22Rv1 (cell line): ENCODE measurements around the gene PSMA6.

ENCODE experiments used
- H3K27ac ChIP-seq: fragments of 450-650 bp; 2 replicates; pipeline ENCODE4 v1.5.1; 2017
- ZFX ChIP-seq: fragments of 450-650 bp; IDR thresholded peaks from 2 replicates; pipeline ENCODE4 v1.6.1; 2017; ENCODE audit warnings: antibody characterized with exemption, borderline replicate concordance
- TF ChIP-seq, protein P1 (sequence below): fragments of 450-650 bp; IDR thresholded peaks from 2 replicates; pipeline ENCODE4 v1.5.1; 2017; ENCODE audit warnings: mild to moderate bottlenecking

PSMA6 gene

DNA sequence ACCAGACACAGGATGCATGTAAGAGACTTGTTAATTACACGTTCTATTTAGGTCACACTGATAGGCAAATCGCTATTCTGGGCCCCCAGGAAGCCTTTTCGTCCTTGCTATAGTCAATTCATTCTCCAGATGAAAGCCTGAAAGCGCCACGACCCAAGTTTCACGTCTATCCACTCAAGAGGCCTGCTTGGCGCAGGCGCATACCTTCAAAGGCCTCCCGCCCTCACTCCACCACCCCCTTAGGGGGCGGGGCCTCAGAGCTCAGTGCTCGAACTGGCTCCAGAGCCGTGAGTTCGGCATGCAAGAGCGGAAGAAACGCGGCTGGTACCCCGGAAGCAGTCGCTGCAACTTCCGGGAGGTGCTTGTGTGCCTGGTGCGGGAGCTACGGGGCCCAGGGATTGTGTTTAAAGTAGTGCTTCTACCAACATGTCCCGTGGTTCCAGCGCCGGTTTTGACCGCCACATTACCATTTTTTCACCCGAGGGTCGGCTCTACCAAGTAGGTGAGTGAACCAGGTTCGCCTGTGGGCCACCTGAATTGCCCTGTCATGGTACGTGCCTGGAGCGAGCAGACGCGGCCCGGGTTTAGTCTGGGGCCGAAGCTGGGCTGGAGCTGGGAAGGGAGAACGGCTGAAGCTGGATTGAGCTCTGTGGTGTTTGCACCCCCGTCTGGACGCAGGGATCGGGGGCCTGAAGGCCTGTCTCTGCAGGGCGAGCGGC, at the start of gene PSMA6:
PSMA6 (plus strand) TSS at position 332 of the 719 bp plus-strand sequence; CDS start at position 427, 95 bp downstream.
- peak within 1 kb of the TSS; percentile 94 for H3K27ac ChIP-seq
- no peak for TF ChIP-seq ZFX
- TF ChIP-seq, protein P1, sequence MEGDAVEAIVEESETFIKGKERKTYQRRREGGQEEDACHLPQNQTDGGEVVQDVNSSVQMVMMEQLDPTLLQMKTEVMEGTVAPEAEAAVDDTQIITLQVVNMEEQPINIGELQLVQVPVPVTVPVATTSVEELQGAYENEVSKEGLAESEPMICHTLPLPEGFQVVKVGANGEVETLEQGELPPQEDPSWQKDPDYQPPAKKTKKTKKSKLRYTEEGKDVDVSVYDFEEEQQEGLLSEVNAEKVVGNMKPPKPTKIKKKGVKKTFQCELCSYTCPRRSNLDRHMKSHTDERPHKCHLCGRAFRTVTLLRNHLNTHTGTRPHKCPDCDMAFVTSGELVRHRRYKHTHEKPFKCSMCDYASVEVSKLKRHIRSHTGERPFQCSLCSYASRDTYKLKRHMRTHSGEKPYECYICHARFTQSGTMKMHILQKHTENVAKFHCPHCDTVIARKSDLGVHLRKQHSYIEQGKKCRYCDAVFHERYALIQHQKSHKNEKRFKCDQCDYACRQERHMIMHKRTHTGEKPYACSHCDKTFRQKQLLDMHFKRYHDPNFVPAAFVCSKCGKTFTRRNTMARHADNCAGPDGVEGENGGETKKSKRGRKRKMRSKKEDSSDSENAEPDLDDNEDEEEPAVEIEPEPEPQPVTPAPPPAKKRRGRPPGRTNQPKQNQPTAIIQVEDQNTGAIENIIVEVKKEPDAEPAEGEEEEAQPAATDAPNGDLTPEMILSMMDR: no peak

DNA sequence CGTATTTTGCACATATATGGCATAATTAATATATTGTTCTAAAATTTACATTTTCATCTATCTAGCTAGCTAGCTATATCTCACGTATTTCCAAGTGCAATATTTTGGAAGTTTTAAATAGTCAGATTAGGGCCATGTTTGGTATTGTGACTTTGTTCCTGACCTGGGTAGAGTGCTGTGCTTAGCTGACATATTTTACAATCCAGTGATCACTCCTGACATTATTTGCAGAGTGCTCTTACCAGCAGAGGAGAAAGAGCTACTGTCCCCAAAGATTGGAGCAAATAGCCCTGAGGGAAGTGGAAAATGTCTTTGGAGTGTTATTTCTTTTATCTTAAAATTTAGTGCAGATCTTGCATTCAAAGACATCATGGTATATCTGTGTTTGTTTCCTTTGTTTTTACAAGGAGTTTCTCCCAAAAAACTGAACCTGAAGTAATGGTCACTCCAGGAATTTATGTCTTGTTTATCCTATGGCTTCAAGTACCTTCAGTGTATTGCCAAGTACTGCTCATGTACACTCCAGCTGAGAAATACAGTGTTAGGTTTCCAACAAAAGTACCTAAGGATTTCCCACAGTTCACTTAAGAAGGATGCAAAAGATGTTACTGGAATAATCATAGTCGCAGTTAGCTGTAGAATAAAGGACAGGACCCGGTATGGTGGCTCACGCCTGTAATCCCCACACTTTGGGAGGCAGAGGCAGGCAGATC, 49.4 kb upstream of the PSMA6 start:
- TF ChIP-seq, protein P1: no peak
- no peak for TF ChIP-seq ZFX
- no peak overlapping the region for H3K27ac ChIP-seq

DNA sequence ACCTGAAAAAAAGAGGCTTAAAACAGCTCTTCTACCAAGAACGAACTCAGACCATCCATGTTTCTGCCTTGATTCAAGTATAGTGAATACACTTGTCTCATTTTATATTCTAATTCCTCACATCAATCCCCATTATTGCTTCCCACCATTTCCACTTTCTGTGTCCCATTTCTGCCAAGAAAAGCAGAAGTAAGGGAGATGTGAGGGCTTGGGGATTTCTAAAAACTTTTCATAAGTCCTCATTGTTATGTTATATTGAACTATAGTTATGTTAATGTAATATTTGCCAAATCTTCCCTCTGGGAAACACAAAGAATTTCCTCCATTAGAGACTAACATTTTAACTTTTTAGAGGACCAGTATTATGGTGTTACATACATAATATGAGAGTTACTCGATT, 48.2 kb upstream of the PSMA6 start:
- H3K27ac ChIP-seq: no peak overlapping the region
- TF ChIP-seq, protein P1: no peak
- no peak for TF ChIP-seq ZFX

DNA sequence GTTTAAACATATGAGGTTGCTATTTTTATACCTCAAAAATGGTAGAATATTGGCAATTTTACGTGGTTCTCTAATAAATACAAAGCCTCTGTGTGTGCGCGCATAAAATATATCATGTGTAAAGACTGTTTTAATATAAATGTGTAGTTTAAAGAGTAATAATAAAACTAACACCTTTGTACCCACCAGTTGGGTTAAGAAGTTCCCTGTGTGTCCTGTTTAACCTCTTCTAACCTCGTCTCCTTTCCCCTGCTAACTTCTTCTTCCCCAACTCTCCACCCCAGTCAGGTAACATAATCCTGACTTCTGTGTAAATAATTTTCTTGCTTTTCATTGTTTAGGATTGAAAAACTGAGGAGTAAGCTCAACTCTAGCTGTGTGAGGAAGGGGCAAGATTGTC, 47.6 kb upstream of the PSMA6 start:
- TF ChIP-seq ZFX: no peak
- TF ChIP-seq, protein P1: no peak
- no peak overlapping the region for H3K27ac ChIP-seq

DNA sequence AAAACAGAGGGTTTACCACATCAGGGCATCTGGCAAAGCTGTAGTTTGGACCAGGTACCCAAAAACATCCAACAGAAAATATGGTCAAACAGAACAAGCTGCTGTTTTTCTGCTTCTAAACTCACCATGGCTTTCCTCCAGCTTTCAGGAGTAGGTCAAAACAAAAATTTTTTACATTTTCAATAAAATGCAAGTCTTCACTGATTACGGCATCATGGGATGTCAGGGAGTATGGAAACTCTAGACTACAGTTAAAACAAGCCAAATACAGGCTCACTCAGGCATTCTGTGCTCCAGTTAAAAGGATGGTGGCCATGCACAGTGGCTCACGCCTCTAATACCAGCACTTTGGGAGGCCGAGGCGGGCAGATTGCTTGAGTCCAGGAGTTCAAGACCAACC, 47.1 kb upstream of the PSMA6 start:
- no peak for TF ChIP-seq ZFX
- TF ChIP-seq, protein P1: no peak
- H3K27ac ChIP-seq: no peak overlapping the region

DNA sequence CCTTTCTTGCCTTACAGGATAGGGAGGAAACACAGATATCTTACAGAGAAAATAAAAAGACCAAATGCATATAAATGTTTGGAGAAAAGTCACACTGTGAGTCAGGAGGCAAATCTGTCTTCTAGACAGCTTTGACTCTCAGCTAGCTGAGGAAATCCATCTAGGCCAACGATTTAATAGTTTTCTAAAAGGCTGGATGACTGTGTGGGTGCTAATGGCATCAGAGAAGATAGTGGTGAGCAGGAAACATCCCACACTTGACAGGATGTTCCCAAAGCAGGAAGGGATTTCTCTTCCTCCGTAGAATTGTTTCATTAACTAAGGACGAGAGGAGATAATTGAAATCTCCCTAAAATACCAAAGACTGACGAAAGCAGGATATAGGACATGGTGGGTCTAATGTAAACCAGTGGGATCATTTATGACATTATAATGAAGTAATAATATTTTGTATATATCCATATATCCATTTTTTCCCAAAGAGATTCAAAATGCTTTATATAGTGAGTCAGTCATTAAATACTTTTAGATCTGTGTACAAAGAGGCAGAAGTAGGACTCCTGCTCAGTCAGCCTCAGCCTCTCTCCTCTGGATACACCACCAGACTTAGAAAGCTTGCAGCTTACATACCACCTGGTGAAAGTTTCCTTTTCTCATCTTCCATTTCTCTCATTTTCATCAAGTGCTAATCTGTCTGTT, 44.3 kb upstream of the PSMA6 start:
- H3K27ac ChIP-seq: no peak overlapping the region
- TF ChIP-seq, protein P1: no peak
- no peak for TF ChIP-seq ZFX

DNA sequence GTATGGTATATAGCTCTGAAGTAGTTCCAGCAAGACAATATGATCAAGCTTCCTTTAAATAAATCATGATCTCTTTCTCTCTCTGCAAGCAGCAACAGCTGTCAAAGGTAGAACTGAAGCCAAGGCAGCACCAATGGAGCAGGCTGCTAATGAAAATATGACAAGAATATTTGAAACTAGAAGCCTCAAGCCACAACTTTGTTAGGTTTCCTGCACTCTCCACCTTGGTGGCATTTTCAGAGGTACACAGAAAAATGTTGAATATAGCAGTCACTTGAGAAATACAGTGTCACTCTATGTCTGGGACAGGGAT, 43.8 kb upstream of the PSMA6 start:
- no peak for TF ChIP-seq ZFX
- TF ChIP-seq, protein P1: no peak
- no peak overlapping the region for H3K27ac ChIP-seq
